ENCODE measurements around the gene PRKCQ.
"Not testable (repeated sequence)": the region's sequence is repeated elsewhere in the genome, so short reads cannot be mapped to it uniquely, and the experiment has no call there.

The PRKCQ gene

GRCh38 chr10:6592080-6592479 lies 12.0 kb upstream of the PRKCQ start:
- DNase-seq: no peak

GRCh38 chr10:6591668-6592067 lies 11.6 kb upstream of the PRKCQ start:
- no peak for DNase-seq

- DNase-seq: no peak
Observed at GRCh38 chr10:6590100-6590499, 10.0 kb upstream of the PRKCQ start.

- DNase-seq: no peak
Observed at GRCh38 chr10:6589287-6590094, 9.4 kb upstream of the PRKCQ start.

- no peak for DNase-seq
Observed at GRCh38 chr10:6588845-6589244, 8.8 kb upstream of the PRKCQ start.

GRCh38 chr10:6588082-6588481 lies 8.0 kb upstream of the PRKCQ start:
- DNase-seq: no peak

GRCh38 chr10:6586501-6586900 lies 6.4 kb upstream of the PRKCQ start:
- peak; percentile 47 for DNase-seq

GRCh38 chr10:6583447-6583846 lies 3.4 kb upstream of the PRKCQ start:
- DNase-seq: peak; percentile 83

GRCh38 chr10:6582913-6583312 lies 2.8 kb upstream of the PRKCQ start:
- DNase-seq: not testable (repeated sequence)

GRCh38 chr10:6582298-6582697 lies 2.2 kb upstream of the PRKCQ start:
- no peak for DNase-seq

GRCh38 chr10:6581778-6582228 lies 1.7 kb upstream of the PRKCQ start:
- peak; percentile 39 for DNase-seq

GRCh38 chr10:6581223-6581622 lies 1.1 kb upstream of the PRKCQ start:
- DNase-seq: peak; percentile 28

GRCh38 chr10:6580279-6581029 lies 378 bp upstream of the PRKCQ start:
- DNase-seq: peak; percentile 91

- DNase-seq: peak; percentile 68
Observed at GRCh38 chr10:6579183-6579903, 733 bp downstream of the PRKCQ start.

GRCh38 chr10:6578795-6579182 lies 1.3 kb downstream of the PRKCQ start:
- DNase-seq: peak; percentile 25

- DNase-seq: peak; percentile 47
Observed at GRCh38 chr10:6578251-6578771, 1.8 kb downstream of the PRKCQ start.

GRCh38 chr10:6576326-6576725 lies 3.8 kb downstream of the PRKCQ start:
- peak; percentile 34 for DNase-seq

GRCh38 chr10:6574664-6575176 lies 5.4 kb downstream of the PRKCQ start:
- no peak for DNase-seq

GRCh38 chr10:6570893-6571292 lies 9.2 kb downstream of the PRKCQ start:
- DNase-seq: no peak

- DNase-seq: no peak
Observed at GRCh38 chr10:6569259-6569658, 10.8 kb downstream of the PRKCQ start.

GRCh38 chr10:6567884-6568283 lies 12.2 kb downstream of the PRKCQ start:
- DNase-seq: no peak

- no peak for DNase-seq
Observed at GRCh38 chr10:6567203-6567703, 12.8 kb downstream of the PRKCQ start.

- DNase-seq: no peak
Observed at GRCh38 chr10:6565588-6565987, 14.5 kb downstream of the PRKCQ start.
